RKO (cell line): ENCODE results near the gene ABCC8.

ENCODE experiments used
- DNase-seq: peaks from one replicate; pipeline ENCODE4 v3.0.0-alpha.2; 2016; ENCODE audit warnings: low spot score

Gene ABCC8

DNA sequence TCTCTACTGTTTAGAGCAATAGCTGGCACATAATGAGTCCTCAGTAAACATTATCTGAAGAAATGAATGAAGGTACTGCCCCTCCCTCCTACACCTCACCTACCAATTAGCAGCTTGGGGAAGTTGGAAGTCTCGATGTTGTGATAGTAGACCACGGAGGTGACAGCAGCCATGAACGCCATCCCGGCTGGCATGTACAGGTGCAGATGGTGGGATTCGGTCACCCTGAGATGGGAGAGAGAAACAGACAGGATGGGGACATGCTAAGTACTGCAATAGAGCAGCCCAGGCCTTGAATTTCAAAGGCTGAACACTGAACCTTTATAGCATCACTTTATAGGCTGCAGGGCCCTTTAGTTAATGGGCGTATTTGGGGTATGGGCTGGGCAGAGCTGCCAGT lies 6.6 kb downstream of the ABCC8 start:
- DNase-seq = no peak

DNA sequence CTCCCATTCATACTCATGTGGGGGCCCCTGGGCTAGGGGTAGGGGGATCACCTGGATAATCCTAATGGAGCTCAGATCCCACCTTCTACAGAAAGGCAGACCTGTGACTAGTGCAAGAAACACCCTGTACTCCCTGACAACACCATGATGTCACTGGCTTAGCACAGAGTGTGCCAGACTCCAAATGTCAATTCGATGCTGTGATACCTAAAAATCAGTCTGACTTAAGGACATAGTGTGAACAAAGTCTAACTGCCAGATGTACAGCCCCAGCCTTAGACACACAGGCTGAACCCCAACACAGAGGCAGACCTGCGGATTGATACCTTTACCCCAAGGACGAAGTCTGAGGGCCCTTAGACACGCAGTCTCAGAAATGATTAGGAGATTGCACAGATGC lies 8.5 kb downstream of the ABCC8 start:
- no peak for DNase-seq

DNA sequence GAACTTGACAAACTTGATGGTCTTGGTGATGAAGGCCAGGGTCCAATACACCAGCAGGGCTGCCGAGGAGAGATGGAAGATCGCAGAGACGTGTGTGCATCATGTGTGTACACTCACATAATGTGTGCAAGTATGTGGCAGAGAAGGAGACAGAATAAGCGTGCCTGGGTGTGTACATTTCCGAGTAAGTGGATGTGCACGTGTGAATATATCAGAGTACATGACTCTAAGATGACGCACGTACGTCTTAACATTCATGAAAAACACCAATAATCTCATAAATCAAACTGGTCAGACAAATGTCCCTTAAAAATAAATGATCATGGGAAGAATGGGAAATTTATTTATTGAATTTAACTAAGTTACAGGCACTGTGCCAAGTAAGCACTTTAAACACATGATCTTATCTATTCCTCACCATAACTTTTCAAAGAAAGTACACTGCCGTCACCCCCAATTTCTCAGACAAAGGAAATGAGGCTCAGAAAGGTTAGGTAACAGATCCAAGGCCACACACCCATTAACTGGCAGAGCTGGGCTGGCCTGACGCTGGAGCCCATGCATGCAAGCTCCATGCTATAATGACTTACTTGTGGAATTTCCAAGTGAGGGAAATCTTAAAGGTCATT lies 13.0 kb downstream of the ABCC8 start:
- no peak for DNase-seq

DNA sequence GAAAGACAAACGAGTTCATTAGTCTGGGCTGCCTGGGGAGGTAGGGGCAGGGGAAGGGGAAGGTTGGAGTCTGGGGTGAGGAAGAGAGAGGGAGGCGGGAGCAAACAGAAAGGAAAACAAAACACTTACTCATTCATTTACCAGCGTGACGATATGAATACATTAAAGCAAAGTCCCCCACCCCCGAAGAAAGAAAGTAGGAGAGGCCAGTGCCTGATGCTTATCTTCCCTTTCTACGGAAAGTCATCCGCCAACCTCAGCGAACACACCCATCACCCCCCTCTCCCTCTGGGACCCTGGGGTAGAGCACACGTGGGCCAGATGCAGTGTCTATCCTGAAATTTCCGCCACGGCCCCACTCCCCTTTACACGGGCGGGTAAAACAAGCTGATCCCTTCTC lies 13.7 kb downstream of the ABCC8 start:
- DNase-seq = no peak

DNA sequence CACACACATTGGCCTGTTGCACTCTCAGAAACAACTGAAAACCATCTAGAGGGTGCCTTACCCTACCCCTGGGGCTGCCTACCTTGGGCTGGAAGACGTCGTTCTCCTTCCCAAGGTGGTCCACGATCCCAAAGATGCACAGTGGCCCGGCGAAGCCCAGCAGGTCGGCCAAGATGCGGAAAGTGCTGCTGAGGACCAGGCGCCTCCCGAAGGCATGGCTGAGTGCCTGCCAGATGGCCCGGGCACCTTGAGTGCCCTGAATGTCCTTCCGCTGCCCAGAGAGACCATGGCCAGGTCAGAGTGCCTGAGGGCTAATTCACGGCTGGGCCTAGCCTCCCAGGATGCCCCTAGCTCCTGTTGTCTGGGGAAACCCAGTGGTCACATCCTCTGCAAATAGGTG lies 16.2 kb downstream of the ABCC8 start:
- DNase-seq = no peak

DNA sequence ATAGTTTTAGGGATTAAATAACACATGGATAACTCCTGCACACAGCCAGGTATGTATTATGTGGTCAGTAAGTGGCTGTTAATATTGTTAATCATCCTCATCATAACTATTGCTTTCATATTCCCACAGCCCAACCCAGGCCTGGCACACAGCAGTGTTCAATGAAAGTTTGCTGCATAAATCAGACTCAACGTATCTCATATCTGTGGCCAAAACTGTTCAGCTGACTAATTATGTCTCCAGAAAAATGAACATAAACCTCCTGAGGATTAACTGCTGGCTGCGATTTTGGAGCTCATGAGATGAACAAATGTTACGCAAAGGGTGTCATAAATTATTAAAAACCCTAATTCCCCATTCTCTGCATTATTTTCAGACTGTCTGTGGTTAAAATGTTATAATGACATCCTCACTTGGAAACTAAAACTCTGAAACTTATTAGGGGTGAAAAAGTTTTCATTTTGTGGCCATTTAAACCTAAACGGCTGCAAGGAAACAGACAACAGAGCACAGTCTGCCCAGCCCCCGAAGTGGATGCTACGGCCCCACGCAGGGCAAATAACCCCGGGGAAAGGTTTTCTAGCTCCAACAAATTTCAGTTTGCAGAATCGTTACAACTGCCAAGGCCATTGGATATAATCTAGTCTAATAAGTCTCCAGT lies 17.3 kb downstream of the ABCC8 start:
- DNase-seq = no peak

DNA sequence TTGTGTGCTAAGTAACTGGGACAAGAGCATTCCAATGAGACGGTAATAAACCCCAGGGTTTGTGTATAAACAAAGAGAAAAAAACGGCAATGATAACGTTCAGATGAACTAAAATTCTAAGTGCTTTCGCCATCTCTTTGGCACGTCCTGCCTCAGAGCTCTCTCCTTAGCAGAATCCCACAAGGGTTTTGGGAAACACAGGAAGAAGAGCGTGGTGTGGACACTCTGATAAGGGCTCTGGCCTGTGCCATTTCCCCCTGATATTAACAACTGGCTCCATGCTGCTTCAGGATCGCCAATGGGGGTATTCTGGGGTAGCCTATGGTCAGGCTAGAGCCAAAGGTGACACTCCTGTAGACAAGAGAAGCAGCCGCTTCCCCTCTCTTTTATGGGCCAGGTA lies 18.4 kb downstream of the ABCC8 start:
- DNase-seq = no peak

DNA sequence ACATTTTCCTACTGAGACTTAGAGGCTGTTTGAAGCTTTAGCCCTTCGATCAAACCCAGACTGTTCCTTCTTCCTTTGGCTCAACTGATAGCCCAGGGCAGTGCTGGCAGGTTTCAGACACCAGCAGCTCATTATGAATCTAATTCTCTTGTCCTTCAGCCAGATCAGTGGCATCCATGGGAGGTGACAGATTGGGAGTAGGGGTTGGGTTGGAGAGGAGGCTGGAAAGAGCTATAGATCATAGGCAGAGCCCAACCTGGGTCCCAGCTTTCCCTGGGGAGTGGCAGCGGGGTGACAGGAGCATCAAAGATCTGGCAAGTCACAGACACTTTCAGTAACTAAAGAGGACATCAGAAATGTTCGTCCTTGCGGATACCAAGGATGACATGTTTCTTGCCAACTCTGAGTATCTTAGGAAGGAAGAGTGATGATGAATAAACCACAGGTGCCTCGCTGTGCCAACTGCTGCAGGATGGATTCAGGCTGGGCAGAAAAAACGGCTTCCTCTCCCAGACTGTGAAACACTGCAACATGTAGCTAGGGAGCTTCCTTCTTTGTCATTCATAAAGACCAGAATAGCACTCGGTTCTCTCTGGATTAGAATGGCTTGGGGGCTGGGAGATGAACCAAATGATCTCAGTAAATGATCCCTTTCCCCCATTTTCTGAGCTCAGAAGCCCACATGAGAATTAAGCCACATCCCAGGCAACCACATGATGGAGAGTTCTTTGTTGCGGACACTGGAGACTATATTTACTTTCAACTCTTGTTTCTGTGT lies 19.1 kb downstream of the ABCC8 start:
- no peak for DNase-seq

DNA sequence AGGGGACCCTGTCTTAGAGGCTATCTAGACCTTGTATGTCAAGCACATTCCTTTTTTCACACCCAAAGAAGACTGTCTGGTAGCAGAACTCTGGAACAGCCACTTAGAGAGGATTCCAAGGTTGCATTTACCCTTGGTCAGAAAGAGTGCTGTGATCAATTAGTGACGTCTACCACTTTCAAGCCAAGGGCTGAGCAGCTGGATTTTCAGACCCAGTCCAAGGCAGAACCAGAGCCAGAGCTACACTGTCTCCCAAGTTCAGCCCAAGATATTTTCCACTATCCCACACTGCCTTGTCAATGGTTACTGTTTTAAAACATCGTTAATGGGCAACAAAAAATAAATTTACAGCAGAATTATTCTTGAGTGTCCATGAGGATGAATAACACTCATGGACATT lies 24.0 kb downstream of the ABCC8 start:
- DNase-seq = no peak

DNA sequence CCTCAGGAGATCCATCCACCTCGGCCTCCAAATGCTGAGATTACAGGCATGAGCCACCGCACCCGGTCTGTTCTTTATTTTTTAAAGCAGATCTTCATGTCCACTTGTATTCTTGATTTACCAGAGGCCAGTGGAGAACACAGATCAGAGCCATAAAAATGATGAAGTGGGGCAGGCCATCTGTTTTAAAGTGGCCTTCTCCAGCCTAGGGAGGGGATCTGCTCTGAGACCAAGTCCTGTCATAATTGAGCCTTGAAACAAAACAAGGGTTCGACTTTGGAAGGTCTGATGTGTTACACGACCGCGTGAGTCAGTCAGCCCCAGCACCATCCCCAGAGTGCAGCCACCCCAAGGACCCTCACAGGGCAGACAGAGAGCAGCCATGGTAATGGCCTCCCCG lies 27.5 kb downstream of the ABCC8 start:
- no peak for DNase-seq

DNA sequence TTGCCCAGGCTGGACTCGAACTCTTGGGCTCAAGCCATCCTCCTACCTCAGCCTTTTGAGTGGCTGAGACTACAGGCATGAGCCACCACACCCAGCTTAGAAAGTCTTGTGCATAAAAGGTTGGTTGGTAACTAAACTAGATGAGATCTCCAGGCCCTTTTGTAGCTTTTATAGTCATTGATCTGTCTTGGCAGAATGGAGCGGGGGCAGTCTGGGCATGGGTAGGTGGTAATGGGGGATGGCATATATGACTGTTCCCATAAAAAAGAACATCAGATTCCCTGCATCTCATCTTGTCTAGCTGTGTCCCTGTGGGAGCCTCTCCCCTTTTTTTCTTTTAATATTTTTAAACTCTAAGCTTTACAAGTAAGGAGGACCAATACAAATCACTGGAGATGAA lies 30.2 kb downstream of the ABCC8 start:
- no peak for DNase-seq

DNA sequence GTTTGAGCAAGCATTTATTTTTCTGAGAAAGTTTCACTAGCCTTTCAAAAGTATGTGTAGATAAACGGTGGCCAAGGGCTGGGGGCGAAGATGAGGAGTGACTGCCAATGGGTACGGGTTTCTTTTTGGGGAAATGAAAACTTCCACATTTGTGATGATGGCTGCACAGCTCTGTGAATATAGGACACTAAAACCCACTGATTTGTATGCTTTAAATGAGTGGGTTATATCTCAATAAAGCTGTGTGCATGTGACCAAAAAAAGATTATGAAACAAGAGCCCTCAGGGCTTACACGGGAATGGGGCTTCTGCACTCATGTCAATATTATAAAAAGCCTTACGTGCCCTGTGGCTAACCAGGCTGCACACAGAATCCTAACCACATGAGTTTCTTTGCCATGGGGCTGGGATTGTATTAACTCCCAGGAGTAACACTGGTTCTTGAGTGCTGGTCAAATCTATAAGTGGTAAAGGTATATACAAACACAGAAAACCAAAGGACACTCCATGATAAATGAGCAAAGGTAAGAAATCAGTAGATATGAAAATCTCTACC lies 31.3 kb downstream of the ABCC8 start:
- no peak for DNase-seq

DNA sequence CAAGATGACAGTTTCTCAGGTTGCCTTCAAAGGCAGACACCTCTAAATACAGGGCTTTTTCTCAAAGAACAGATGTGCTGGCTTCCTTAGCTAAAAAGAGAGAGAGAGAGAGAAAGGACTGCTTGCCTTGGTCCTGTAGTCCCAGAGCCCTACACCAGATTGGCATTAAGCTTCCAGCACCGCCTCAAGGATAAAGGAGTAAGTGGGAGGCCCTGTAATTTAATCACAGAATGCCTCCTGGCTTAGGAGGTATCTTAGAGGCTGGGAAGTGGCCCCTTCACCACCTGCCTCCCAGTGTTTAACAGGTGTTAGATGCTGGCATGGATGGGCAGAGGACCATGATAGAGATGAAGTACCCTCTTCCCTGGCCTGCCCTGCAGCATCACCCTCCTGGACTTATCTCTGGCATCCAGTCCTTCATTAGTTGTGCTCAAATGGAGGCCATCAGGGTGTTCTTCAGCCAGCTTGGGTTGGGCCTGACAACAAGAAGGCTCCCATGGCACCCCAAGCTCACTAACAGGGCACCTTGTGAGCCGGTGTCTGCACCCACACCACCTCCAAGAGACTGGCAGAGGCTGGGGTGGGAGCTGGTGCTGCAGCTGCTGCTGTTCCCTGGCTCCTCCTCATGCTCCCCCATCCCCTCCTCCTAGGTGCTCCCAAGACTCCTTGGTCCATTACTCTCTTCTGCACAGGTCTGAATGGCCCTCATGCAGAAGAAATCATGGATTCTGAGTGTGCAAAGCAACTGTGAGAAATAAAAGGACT lies 32.5 kb downstream of the ABCC8 start:
- no peak for DNase-seq

DNA sequence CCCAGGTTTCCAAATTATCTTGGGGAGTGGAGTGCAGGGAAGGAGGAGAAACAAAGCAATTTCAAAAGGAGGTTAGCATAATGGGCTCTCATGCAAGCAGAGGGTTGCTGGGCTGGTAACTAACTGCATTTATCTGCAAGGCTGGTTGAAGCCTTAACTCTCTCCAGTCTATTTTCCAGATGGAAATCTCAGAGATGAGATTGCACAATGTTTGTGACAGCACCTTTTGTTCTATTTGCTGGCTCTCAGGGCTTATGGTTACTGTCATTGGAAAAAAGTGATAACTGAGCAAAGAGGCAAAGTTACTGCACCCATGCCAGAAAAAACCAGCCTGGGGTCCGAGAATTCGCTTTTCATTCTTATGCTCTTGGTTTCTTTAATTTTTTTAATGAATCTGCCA lies 33.2 kb downstream of the ABCC8 start:
- DNase-seq = no peak

DNA sequence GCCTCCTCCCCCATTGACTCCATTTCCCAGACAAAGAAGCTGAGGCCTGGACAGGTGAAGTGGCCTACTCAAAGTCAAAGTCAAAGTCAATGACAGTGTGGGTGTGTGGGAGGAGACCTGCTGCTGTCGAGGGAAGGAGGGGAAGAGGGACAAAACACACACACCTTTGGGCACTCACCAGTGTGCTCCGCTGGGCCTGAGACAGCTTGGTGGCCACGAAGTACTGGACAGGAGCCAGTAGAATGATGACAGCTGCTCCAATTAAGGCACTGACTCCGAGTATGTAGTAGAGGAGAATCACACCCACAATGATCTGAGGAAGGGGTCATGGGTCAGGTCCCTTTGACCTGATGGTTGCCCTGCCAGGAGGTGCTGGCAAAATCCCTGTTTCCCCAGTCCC lies 33.6 kb downstream of the ABCC8 start:
- DNase-seq = no peak

DNA sequence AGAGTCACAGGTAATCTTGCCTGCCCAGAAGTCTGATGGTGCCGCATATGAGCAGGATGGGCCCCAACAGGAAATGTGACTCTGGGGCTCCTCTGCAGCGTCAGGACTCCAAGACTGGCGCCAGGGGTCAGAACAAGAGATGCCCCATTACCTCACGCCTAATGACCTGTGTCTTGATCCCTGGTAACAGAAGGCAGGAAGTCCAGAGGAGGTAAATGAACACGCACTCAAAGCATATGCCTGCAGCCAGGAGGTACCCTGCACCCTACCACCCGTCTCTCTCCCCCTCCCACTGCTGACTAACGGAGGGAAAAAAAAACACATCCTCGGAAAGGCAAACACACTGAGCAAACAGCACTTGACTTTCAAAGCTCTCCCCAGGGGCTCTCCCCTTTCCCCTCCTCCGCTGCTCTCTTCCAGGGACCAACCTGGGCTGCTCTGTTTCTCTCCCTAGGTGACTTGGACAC lies 37.3 kb downstream of the ABCC8 start:
- no peak for DNase-seq

DNA sequence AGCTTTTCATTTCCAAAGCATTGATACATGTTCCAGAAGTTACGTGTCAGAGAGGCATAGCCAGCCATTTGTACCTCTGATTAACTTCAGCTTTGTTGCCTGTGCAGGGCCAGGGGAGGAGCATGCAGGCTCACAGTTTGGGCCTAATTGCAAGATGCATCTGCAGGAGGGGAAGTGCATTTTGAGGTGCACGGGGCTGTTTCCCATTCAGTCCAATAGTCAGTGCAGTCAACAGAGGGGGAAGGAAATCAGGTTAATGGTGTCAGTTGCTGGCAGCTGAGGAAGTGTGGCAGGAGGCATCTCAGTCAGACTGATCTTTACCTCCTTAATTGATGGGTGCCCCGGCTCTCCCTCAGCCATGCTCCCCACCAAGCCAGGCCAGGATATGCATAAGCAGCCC lies 39.3 kb downstream of the ABCC8 start:
- DNase-seq = no peak

DNA sequence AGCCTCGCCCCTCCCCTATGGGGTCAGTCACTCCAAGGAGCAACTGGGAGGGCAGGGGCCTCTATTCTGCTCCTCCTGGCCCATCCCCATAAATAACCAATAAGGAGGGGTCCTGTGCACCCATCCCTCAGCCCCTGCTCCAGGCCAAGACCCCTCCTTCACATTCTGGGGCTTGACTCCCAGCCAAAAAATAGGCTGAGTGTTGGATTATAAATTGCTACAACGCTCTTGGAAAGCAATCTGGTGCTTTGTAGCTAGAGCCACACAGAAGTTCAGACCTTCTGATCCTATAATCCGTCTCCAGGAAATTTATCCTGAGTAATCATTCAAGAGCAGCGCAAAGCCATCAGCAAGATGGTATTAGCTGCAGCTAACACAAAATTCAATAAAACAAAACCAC lies 42.5 kb downstream of the ABCC8 start:
- DNase-seq = no peak

DNA sequence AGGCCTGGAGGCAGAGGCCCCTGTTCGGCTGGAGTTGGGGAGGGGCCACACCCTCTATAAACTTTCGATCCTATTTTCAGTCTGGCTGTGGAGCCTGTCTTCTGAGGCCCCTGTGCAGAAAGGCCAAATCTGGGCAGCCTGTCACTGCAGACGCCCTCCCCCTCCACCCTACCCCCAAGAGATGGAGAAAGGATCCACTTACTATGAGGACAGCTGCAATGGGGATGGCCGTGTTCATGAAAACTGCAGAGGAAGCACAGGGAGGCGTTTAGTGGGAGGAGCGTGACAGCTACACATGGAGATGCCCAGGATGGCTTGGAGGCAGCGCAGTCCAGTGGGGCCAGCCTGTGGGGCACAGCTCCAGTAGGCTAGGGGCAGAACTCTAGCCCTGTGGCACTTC lies 44.6 kb downstream of the ABCC8 start:
- no peak for DNase-seq

DNA sequence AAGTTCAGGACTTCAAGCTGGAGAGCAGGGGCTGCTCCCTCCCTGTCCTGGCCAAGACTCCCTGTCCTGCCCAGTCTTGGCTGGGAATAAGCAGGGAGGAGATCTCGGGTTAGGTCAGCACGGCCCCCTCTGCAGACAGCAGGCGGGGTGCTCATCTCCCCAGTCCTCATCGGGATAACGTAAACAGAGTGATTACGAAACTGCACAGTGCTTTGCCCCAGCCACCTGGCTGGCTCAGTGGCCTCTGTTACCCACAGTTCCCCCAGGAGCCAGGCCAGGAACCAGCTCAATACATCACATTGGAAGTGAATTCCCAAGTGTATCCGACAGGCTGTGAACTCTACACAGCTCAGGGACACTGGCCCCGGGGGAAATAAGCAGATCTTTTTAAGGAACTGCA lies 45.5 kb downstream of the ABCC8 start:
- no peak for DNase-seq

DNA sequence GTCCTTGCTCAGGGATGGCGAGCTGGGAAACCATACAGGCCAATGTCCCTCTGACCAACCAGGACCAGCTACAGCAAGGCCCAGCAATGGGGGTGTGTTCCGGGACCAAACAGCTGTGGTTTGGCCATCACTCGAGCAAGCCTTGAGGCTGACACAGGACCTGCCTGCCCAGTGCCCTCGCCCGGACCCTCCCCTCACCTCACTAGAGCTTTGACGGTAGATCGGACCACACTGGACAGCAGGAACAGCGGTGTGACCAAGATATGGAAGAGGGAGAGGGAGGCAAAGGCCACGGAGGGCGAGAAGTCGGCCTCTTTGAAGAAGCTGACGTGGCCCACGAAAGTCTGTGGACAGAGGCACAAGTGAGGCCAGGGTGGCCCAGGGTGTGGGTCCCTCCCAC lies 46.0 kb downstream of the ABCC8 start:
- no peak for DNase-seq

DNA sequence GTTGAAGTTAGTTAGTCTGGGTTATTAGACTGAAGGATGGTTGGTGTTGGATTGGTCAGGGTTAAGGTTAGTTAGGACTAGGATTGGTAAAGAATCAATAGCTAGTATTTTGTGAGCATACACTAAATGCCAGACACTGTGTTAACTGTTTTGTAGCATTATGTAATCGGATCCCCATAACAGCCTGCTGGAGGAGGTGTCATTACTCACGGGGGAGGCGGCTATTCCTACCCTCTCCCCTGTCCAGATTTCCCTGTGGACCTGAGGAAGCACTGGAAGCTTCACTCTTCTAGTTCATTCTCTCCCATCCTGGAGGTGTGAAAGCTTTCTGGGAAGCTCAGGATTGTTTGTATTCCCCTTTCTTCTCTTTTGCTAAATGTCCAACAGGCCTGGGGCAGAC lies 47.7 kb downstream of the ABCC8 start:
- DNase-seq = no peak
